H9 (cell line): ENCODE measurements around the gene CPE. TPM values are rescaled to one million over a fixed set of nuclear protein-coding genes. Genes with fewer than 3 reads are reported as not detected.

Source experiments
- DNase-seq: peaks from one replicate; pipeline ENCODE4 v3.0.0-alpha.2; 2017
- H2AFZ ChIP-seq: one replicate; pipeline ENCODE4 v1.6.1; 2013; ENCODE audit warnings: mild to moderate bottlenecking, low read length, control low read depth, moderate library complexity
- H2AK5ac ChIP-seq: 2 replicates; pipeline ENCODE4 v1.6.1; 2013; ENCODE audit warnings: low read length, control low read depth, mixed read lengths; ENCODE audit not compliant: insufficient read length
- H2BK120ac ChIP-seq: one replicate; pipeline ENCODE4 v1.6.1; 2013; ENCODE audit warnings: low read depth, mild to moderate bottlenecking, low read length, control low read depth, inconsistent platforms; ENCODE audit not compliant: poor library complexity, severe bottlenecking
- H2BK12ac ChIP-seq: 2 replicates; pipeline ENCODE4 v1.6.1; 2013; ENCODE audit warnings: low read length, control low read depth, mixed read lengths, low read depth; ENCODE audit not compliant: insufficient read length
- H2BK15ac ChIP-seq: 2 replicates; pipeline ENCODE4 v1.6.1; 2013; ENCODE audit warnings: low read depth, low read length, control low read depth
- H2BK20ac ChIP-seq: one replicate; pipeline ENCODE4 v1.6.1; 2013; ENCODE audit warnings: low read depth, mild to moderate bottlenecking, low read length, control low read depth, inconsistent platforms; ENCODE audit not compliant: poor library complexity, severe bottlenecking
- H2BK5ac ChIP-seq: 2 replicates; pipeline ENCODE4 v1.6.1; 2013; ENCODE audit warnings: low read length, control low read depth, mixed read lengths; ENCODE audit not compliant: insufficient read length
- H3K14ac ChIP-seq: 2 replicates; pipeline ENCODE4 v1.6.1; 2013; ENCODE audit warnings: low read length, control low read depth; ENCODE audit not compliant: insufficient read depth
- H3K18ac ChIP-seq: 2 replicates; pipeline ENCODE4 v1.6.1; 2013; ENCODE audit warnings: low read depth, mild to moderate bottlenecking, mixed read lengths, low read length, control low read depth; ENCODE audit not compliant: insufficient read length
- H3K23ac ChIP-seq: 2 replicates; pipeline ENCODE4 v1.6.1; 2013; ENCODE audit warnings: low read length, control low read depth, mixed read lengths, low read depth; ENCODE audit not compliant: insufficient read length
- H3K23me2 ChIP-seq: 2 replicates; pipeline ENCODE4 v1.6.1; 2013; ENCODE audit warnings: low read depth, mild to moderate bottlenecking, mixed read lengths, low read length, control low read depth; ENCODE audit not compliant: insufficient read length, poor library complexity, severe bottlenecking
- H3K27ac ChIP-seq: 2 replicates; pipeline ENCODE4 v1.5.1; 2013; ENCODE audit warnings: low read length, control low read depth, mixed read lengths, low read depth; ENCODE audit not compliant: insufficient read length
- H3K27me3 ChIP-seq: 2 replicates; pipeline ENCODE4 v1.6.1; 2013; ENCODE audit warnings: low read length, control low read depth, inconsistent platforms; ENCODE audit not compliant: insufficient read depth
- H3K4ac ChIP-seq: 2 replicates; pipeline ENCODE4 v1.6.1; 2013; ENCODE audit warnings: low read depth, mild to moderate bottlenecking, control low read depth, inconsistent platforms, low read length, moderate library complexity
- H3K4me1 ChIP-seq: 2 replicates; pipeline ENCODE4 v1.6.1; 2013; ENCODE audit warnings: low read length, control low read depth, inconsistent platforms; ENCODE audit not compliant: insufficient read depth
- H3K4me2 ChIP-seq: 2 replicates; pipeline ENCODE4 v1.6.1; 2013; ENCODE audit warnings: low read length, control low read depth, mixed read lengths; ENCODE audit not compliant: insufficient read length, insufficient read depth
- H3K56ac ChIP-seq: 2 replicates; pipeline ENCODE4 v1.6.1; 2013; ENCODE audit warnings: low read depth, mild to moderate bottlenecking, mixed read lengths, low read length, control low read depth; ENCODE audit not compliant: insufficient read length
- H3K79me1 ChIP-seq: 2 replicates; pipeline ENCODE4 v1.6.1; 2013; ENCODE audit warnings: low read depth, mild to moderate bottlenecking, moderate library complexity, low read length, control low read depth, inconsistent platforms; ENCODE audit not compliant: insufficient read depth, poor library complexity, severe bottlenecking
- H3K79me2 ChIP-seq: 2 replicates; pipeline ENCODE4 v1.6.1; 2013; ENCODE audit warnings: low read length, control low read depth, inconsistent platforms; ENCODE audit not compliant: insufficient read depth
- H3K9ac ChIP-seq: 2 replicates; pipeline ENCODE4 v1.6.1; 2013; ENCODE audit warnings: low read length, control low read depth, mixed read lengths; ENCODE audit not compliant: insufficient read length; ENCODE audit errors: extremely low read depth
- H3K9me3 ChIP-seq: one replicate; pipeline ENCODE4 v1.6.1; 2013; ENCODE audit warnings: low read depth, low read length, inconsistent platforms; ENCODE audit not compliant: control insufficient read depth
- H3T11ph ChIP-seq: one replicate; pipeline ENCODE4 v1.6.1; 2013; ENCODE audit warnings: mild to moderate bottlenecking, low read length, control low read depth, inconsistent platforms
- H4K20me1 ChIP-seq: one replicate; pipeline ENCODE4 v1.6.1; 2013; ENCODE audit not compliant: control insufficient read depth, insufficient read length, insufficient read depth
- H4K5ac ChIP-seq: 2 replicates; pipeline ENCODE4 v1.6.1; 2013; ENCODE audit warnings: low read depth, mild to moderate bottlenecking, mixed read lengths, low read length, control low read depth; ENCODE audit not compliant: insufficient read length
- H4K8ac ChIP-seq: replicated peaks from 2 replicates; pipeline ENCODE4 v1.6.1; 2013; ENCODE audit warnings: low read length, control low read depth, mixed read lengths, low read depth; ENCODE audit not compliant: insufficient read length
- H4K91ac ChIP-seq: 2 replicates; pipeline ENCODE4 v1.6.1; 2013; ENCODE audit warnings: low read depth, mild to moderate bottlenecking, moderate library complexity, mixed read lengths, low read length, control low read depth; ENCODE audit not compliant: insufficient read length
- H3K27ac Mint-ChIP-seq, 3 experiments: 2 replicates in 2 of 3; 3 replicates in 1 of 3; pipeline ENCODE4 v1.8.0; 2020 to 2021; ENCODE audit warnings: mixed read lengths in 3 of 3, mild to moderate bottlenecking in 1 of 3, moderate library complexity in 1 of 3
- H3K27me3 Mint-ChIP-seq: 2 replicates; pipeline ENCODE4 v1.8.0; 2021; ENCODE audit warnings: low read depth, mild to moderate bottlenecking, moderate library complexity, mixed read lengths
- H3K36me3 Mint-ChIP-seq, 3 experiments: 2 replicates in 2 of 3; 3 replicates in 1 of 3; pipeline ENCODE4 v1.8.0; 2020 to 2021; ENCODE audit warnings: low read depth in 3 of 3, mixed read lengths in 3 of 3; ENCODE audit not compliant: insufficient read depth in 1 of 3
- H3K4me1 Mint-ChIP-seq, 2 experiments: 2 replicates each; pipeline ENCODE4 v1.8.0; 2020; ENCODE audit warnings: mixed read lengths in 2 of 2
- H3K4me3 Mint-ChIP-seq, 2 experiments: 2 replicates in 1 of 2; 3 replicates in 1 of 2; pipeline ENCODE4 v1.8.0; 2020 to 2021; ENCODE audit warnings: mild to moderate bottlenecking in 2 of 2, mixed read lengths in 2 of 2, moderate library complexity in 1 of 2
- H3K9me3 Mint-ChIP-seq, 2 experiments: 2 replicates in 1 of 2; 3 replicates in 1 of 2; pipeline ENCODE4 v1.8.0; 2020; ENCODE audit warnings: mild to moderate bottlenecking in 2 of 2, mixed read lengths in 2 of 2, moderate library complexity in 1 of 2
- WGBS: extraction: QIAGEN DNeasy Blood & Tissue Kit; methylation state at CpG from one replicate; pipeline ENCODE4 v1.1.7; 2013; ENCODE audit warnings: missing lambda C conversion rate, low lambda C conversion rate, mixed read lengths; ENCODE audit not compliant: insufficient read length; ENCODE audit errors: extremely low coverage; 5-methylcytosine and 5-hydroxymethylcytosine counted together
- total RNA-seq: library from RNA; stranded (reverse); gene quantifications from 2 replicates; pipeline ENCODE4 v1.2.1, GENCODE V29; 2021
- TF ChIP-seq, protein P1 (sequence below): fragments of 200-600 bp; sonication (generic); conservative IDR thresholded peaks from 3 replicates; pipeline ENCODE4 v1.8.0; 2021; ENCODE audit warnings: antibody characterized with exemption, mild to moderate bottlenecking

The CPE gene
- total RNA-seq, 1 experiment from 2014 or later: 10.0 TPM

DNA sequence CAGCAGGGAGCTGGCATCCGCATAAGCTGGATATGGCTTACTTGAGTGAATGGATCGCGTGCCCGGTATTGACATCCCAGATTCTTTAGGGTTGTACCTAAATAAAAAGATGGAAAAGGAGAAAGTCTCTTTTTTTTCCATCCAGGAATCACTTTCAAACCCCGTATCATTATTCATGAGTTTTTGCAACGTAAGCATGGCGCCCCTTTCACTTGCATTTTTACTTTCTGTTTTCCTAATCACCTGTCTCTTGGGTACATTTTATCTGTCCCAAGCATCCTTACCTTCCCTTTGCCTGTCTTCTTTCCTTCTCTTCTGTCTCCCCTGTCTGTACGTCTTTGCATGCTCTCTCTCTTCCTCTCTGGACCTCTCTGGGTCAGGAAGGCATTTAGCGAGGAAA lies 128.6 kb downstream of the CPE start:
- Histone ChIP-seq H3T11ph (no peak overlapping the region), H2BK120ac (no peak overlapping the region), H3K27me3 (no peaks in the 10 kb centered on the region), H3K9me3 (no peaks in the 10 kb centered on the region), H3K79me1 (no peaks in the 10 kb centered on the region), H4K20me1 (no peaks in the 10 kb centered on the region), H3K56ac (no peak overlapping the region), H4K5ac (no peak overlapping the region), H3K27ac (no peak overlapping the region), H3K23ac (no peak overlapping the region), H2BK15ac (no peak overlapping the region), H2BK20ac (no peak overlapping the region), H3K4me2 (no peak overlapping the region), H3K18ac (no peak overlapping the region), H2BK5ac (no peak overlapping the region), H2AFZ (no peak overlapping the region), H3K79me2 (no peaks in the 10 kb centered on the region), H3K9ac (no peak overlapping the region), H4K91ac (no peak overlapping the region), H3K23me2 (no peaks in the 10 kb centered on the region), H2AK5ac (no peak overlapping the region), H2BK12ac (no peak overlapping the region), H3K4ac (no peak overlapping the region), H3K14ac (no peak overlapping the region), H3K4me1 (no peaks in the 10 kb centered on the region), H4K8ac (no peak overlapping the region)
- H3K9me3 Mint-ChIP-seq: no peaks in the 10 kb centered on the region
- H3K27me3 Mint-ChIP-seq: no peaks in the 10 kb centered on the region
- WGBS: no CpG with 5 or more reads among the region's 9 CpGs
- H3K4me3 Mint-ChIP-seq: no peak overlapping the region
- DNase-seq: no peak
- H3K36me3 Mint-ChIP-seq: no peaks in the 10 kb centered on the region
- H3K27ac Mint-ChIP-seq: no peak overlapping the region
- TF ChIP-seq, protein P1, sequence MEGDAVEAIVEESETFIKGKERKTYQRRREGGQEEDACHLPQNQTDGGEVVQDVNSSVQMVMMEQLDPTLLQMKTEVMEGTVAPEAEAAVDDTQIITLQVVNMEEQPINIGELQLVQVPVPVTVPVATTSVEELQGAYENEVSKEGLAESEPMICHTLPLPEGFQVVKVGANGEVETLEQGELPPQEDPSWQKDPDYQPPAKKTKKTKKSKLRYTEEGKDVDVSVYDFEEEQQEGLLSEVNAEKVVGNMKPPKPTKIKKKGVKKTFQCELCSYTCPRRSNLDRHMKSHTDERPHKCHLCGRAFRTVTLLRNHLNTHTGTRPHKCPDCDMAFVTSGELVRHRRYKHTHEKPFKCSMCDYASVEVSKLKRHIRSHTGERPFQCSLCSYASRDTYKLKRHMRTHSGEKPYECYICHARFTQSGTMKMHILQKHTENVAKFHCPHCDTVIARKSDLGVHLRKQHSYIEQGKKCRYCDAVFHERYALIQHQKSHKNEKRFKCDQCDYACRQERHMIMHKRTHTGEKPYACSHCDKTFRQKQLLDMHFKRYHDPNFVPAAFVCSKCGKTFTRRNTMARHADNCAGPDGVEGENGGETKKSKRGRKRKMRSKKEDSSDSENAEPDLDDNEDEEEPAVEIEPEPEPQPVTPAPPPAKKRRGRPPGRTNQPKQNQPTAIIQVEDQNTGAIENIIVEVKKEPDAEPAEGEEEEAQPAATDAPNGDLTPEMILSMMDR: no peak
- no peaks in the 10 kb centered on the region for H3K4me1 Mint-ChIP-seq
